HCT116 (cell line): ENCODE data around the gene BEND3.
"Not testable (repeated sequence)": the region's sequence is repeated elsewhere in the genome, so short reads cannot be mapped to it uniquely, and the experiment has no call there.

Source experiments
- CBX3 ChIP-seq: IDR thresholded peaks from 2 replicates; pipeline ENCODE4 v1.6.1; 2012; ENCODE audit warnings: low read depth
- CEBPB ChIP-seq: IDR thresholded peaks from 2 replicates; pipeline ENCODE4 v1.6.1; 2012; ENCODE audit warnings: low read depth
- EZH2 ChIP-seq: fragments of 200-600 bp; sonication (generic); IDR thresholded peaks from 2 replicates; pipeline ENCODE4 v1.6.1; 2017; ENCODE audit warnings: antibody characterized with exemption, mixed run types
- POLR2A ChIP-seq: IDR thresholded peaks from 2 replicates; pipeline ENCODE4 v1.7.0; 2011; ENCODE audit warnings: borderline replicate concordance; ENCODE audit not compliant: insufficient read depth, insufficient read length; ENCODE audit errors: extremely low read depth
- POLR2AphosphoS5 ChIP-seq: IDR thresholded peaks from 2 replicates; pipeline ENCODE4 v1.6.1; 2011; ENCODE audit warnings: mild to moderate bottlenecking, low read depth, low read length, moderate library complexity
- RAD21 ChIP-seq: IDR thresholded peaks from 2 replicates; pipeline ENCODE4 v1.6.1; 2012; ENCODE audit warnings: low read depth, mild to moderate bottlenecking
- REST ChIP-seq: IDR thresholded peaks from 2 replicates; pipeline ENCODE4 v1.6.1; 2012; ENCODE audit warnings: low read depth
- SP1 ChIP-seq: IDR thresholded peaks from 2 replicates; pipeline ENCODE4 v1.6.1; 2012; ENCODE audit warnings: low read depth
- TF ChIP-seq, protein P1 (sequence below), 3 experiments: fragments of 200-600 bp in 1 of 3; sonication (generic) in 1 of 3; IDR thresholded peaks in 2 of 3; conservative IDR thresholded peaks in 1 of 3; 2 replicates each; pipeline ENCODE4 v1.5.1; 2012 to 2017; ENCODE audit warnings: low read depth in 2 of 3, low read length in 2 of 3, antibody characterized with exemption in 1 of 3, borderline replicate concordance in 1 of 3, control low read depth in 1 of 3, mild to moderate bottlenecking in 1 of 3, mixed read lengths in 1 of 3, mixed run types in 1 of 3, moderate library complexity in 1 of 3; ENCODE audit not compliant: insufficient read depth in 1 of 3

GRCh38 chr6:107136324-107136723 lies 21.0 kb upstream of the BEND3 start:
- TF ChIP-seq, protein P1, sequence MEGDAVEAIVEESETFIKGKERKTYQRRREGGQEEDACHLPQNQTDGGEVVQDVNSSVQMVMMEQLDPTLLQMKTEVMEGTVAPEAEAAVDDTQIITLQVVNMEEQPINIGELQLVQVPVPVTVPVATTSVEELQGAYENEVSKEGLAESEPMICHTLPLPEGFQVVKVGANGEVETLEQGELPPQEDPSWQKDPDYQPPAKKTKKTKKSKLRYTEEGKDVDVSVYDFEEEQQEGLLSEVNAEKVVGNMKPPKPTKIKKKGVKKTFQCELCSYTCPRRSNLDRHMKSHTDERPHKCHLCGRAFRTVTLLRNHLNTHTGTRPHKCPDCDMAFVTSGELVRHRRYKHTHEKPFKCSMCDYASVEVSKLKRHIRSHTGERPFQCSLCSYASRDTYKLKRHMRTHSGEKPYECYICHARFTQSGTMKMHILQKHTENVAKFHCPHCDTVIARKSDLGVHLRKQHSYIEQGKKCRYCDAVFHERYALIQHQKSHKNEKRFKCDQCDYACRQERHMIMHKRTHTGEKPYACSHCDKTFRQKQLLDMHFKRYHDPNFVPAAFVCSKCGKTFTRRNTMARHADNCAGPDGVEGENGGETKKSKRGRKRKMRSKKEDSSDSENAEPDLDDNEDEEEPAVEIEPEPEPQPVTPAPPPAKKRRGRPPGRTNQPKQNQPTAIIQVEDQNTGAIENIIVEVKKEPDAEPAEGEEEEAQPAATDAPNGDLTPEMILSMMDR (IDR thresholded peaks at IDR 0.05 in 2 of 3, conservative IDR thresholded peaks at IDR 0.05 in 1 of 3; ENCODE audit: borderline replicate concordance in 1 of 3, insufficient read depth in 1 of 3, low read depth in 2 of 3, low read length in 2 of 3): not testable (repeated sequence)
- TF ChIP-seq CBX3, RAD21, REST, POLR2A, SP1, EZH2, POLR2AphosphoS5, CEBPB: not testable (repeated sequence)
